Gastroesophageal sphincter (tissue), 4 donors: Measurements from ENCODE around the gene UBE2C. TPM values are rescaled to one million over a fixed set of nuclear protein-coding genes. Genes with fewer than 3 reads are reported as not detected.
"Not testable (repeated sequence)": the region's sequence is repeated elsewhere in the genome, so short reads cannot be mapped to it uniquely, and the experiment has no call there.

Source experiments
- ATAC-seq: fragments of 150-250 bp; one replicate; pipeline ENCODE4 v1.9.1; 2016; ENCODE audit warnings: mild to moderate bottlenecking, moderate library complexity
- H3K27ac ChIP-seq, 4 donors: fragments of 200-600 bp; sonication (generic) in 3 of 4; 1 replicate in 3 of 4; 2 replicates in 1 of 4; pipeline ENCODE4 v1.5.1; 2016 to 2019
- H3K27me3 ChIP-seq: fragments of 200-600 bp; sonication (generic); one replicate; pipeline ENCODE4 v1.5.1; 2019
- H3K36me3 ChIP-seq, 2 donors: fragments of 200-600 bp; sonication (generic); one replicate each; pipeline ENCODE4 v1.5.1; 2019; ENCODE audit warnings: control low read depth in 1 of 2
- H3K4me1 ChIP-seq, 3 donors: fragments of 200-600 bp; sonication (generic); 1 replicate in 2 of 3; 2 replicates in 1 of 3; pipeline ENCODE4 v1.5.1; 2016 to 2019; ENCODE audit warnings: control low read depth in 2 of 3
- H3K4me3 ChIP-seq, 2 donors: fragments of 200-600 bp; sonication (generic); one replicate each; pipeline ENCODE4 v1.5.1; 2019; ENCODE audit warnings: mild to moderate bottlenecking in 1 of 2, moderate library complexity in 1 of 2
- H3K9me3 ChIP-seq, 3 donors: fragments of 200-600 bp; sonication (generic); one replicate each; pipeline ENCODE4 v1.5.1; 2017 to 2019; ENCODE audit warnings: control low read depth in 2 of 3
- CTCF ChIP-seq, 4 experiments: fragments of 200-600 bp in 2 of 4; fragments of 450-650 bp in 2 of 4; sonication (generic) in 1 of 4; IDR thresholded peaks; one replicate each; pipeline ENCODE4 v1.5.1; 2017 to 2019; ENCODE audit warnings: antibody characterized with exemption in 4 of 4, mild to moderate bottlenecking in 2 of 4, moderate library complexity in 2 of 4
- EP300 ChIP-seq: sonication (generic); formaldehyde crosslinking; IDR thresholded peaks from one replicate; pipeline ENCODE4 v1.6.1; 2017; ENCODE audit warnings: antibody characterized with exemption, mild to moderate bottlenecking
- POLR2A ChIP-seq, 2 donors: fragments of 450-650 bp; IDR thresholded peaks; one replicate each; pipeline ENCODE4 v1.6.1; 2017; ENCODE audit warnings: antibody characterized with exemption in 2 of 2, mild to moderate bottlenecking in 2 of 2, moderate library complexity in 1 of 2
- POLR2AphosphoS5 ChIP-seq: sonication (generic); formaldehyde crosslinking; IDR thresholded peaks from one replicate; pipeline ENCODE4 v1.6.1; 2017; ENCODE audit warnings: antibody characterized with exemption
- WGBS, 2 donors: methylation state at CpG; one replicate each; pipeline ENCODE4 v1.1.5; 2018; ENCODE audit warnings: low coverage in 1 of 2; 5-methylcytosine and 5-hydroxymethylcytosine counted together
- total RNA-seq, 4 donors: library from RNA; depleted of rRNA; stranded (reverse); fragments of >200 nt; gene quantifications; one replicate each; pipeline ENCODE4 v1.1.0, GENCODE V29; 2016

UBE2C gene
- total RNA-seq, 4 donors from 2014 or later, result 0.72 TPM; not detected in 3

GRCh38 chr20:45826381-45827019, 14.1 kb downstream of the UBE2C start:
- Histone ChIP-seq H3K4me1 (peaks cover 0 to 63% (median 14%) of the 10 kb centered on the region in 3 donors), H3K9me3 (no peaks in the 10 kb centered on the region)

DNA sequence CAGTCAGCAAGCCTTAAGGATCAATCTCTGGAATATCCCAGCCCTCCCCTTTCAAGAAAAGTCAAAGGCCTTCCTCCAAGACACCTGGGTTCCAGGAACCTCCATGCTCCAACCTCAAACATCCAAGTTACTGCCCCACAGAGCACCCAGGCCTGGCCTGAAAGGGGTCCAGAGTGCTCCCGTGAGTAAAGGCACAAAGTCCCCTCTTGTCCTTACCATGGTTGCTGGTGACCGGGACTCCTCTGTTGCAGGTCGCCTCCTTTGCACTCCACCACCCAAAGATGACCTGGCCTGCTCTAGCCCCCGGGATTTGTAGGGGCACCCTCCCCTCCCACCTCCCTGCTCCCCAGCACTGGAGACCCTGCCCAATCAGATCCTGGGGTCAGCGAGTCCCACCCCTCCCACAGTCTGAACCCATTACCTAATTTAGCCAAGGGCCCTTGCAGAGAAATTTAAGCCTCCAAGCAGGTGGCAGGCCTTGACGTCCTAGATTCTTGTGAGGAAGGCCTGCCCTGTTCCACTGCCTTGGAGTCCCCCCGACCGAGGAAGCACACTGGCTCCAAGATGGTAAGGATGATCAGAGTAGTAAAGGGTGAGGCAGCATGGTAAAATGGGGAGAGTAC, 14.7 kb downstream of the UBE2C start, which contains the start of gene TNNC2:
TNNC2 (minus strand) TSS at position 283 of the 623 bp plus-strand sequence; CDS start at position 219, 64 bp downstream.
- Histone ChIP-seq H3K9me3 (no peaks in the 10 kb centered on the region), H3K4me3 (no peak within 1 kb of the TSS), H3K27ac (peak within 1 kb of the TSS in 3 of 4 donors; percentile 65 to 68 (median 66)), H3K36me3 (no peaks in the 10 kb centered on the region), H3K27me3 (peaks cover 11% of the 10 kb centered on the region), H3K4me1 (peaks cover 0 to 67% (median 14%) of the 10 kb centered on the region in 3 donors)
- TF ChIP-seq EP300 (no peak), CTCF (IDR thresholded peaks at IDR 0.05) (no peak), POLR2A (IDR thresholded peaks at IDR 0.05) (no peak), POLR2AphosphoS5 (no peak)
- ATAC-seq, result no peak
- 88% methylated on average over 4 of the region's 8 CpGs; no CpG with 5 or more reads in 1 of the 2 donors for WGBS, 2 donors

More at GRCh38 chr20:45826381-45827019, 14.1 kb downstream of the UBE2C start:
- Histone ChIP-seq H3K36me3 (no peaks in the 10 kb centered on the region), H3K4me3 (no peak overlapping the region), H3K27ac (peak overlapping the region in 3 of 4 donors; percentile 65 to 68 (median 66)), H3K27me3 (peaks cover 11% of the 10 kb centered on the region)
- ATAC-seq, result peak; percentile 52
- TF ChIP-seq EP300 (no peak), CTCF (IDR thresholded peaks at IDR 0.05) (no peak), POLR2AphosphoS5 (no peak), POLR2A (IDR thresholded peaks at IDR 0.05) (no peak)
- 40% methylated on average over 2 of the region's 6 CpGs; no CpG with 5 or more reads in 1 of the 2 donors for WGBS, 2 donors

DNA sequence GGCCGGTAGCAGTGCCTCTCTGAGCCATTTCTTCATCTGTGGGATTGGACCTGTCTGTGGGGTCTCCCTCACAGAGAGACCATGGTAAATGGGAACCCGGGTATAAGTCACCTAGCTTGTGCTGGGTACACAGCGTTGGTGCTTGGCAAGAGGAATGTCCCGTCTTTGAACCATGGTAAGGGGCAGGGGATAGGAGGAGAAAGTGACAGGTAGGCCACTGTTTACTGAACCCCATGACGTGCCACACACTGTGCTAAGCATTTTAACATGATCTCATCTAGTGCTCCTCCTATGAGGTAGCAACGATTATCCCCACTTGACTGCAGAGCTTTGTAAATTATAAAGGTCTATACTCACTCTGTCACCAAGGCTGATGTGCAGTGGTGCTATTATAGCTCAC, 15.3 kb downstream of the UBE2C start:
- TF ChIP-seq CTCF (IDR thresholded peaks at IDR 0.05) (no peak), POLR2AphosphoS5 (no peak), EP300 (no peak), POLR2A (IDR thresholded peaks at IDR 0.05) (no peak)
- Histone ChIP-seq H3K4me1 (peaks cover 2 to 67% (median 19%) of the 10 kb centered on the region in 3 donors), H3K4me3 (no peak overlapping the region), H3K27me3 (peaks cover 10% of the 10 kb centered on the region), H3K36me3 (no peaks in the 10 kb centered on the region), H3K9me3 (no peaks in the 10 kb centered on the region), H3K27ac (peak overlapping the region in 3 of 4 donors; percentile 65 to 68 (median 66))
- ATAC-seq, result no peak
- 85 to 90% methylated on average over 2 to 5 of the region's 6 CpGs for WGBS, 2 donors

DNA sequence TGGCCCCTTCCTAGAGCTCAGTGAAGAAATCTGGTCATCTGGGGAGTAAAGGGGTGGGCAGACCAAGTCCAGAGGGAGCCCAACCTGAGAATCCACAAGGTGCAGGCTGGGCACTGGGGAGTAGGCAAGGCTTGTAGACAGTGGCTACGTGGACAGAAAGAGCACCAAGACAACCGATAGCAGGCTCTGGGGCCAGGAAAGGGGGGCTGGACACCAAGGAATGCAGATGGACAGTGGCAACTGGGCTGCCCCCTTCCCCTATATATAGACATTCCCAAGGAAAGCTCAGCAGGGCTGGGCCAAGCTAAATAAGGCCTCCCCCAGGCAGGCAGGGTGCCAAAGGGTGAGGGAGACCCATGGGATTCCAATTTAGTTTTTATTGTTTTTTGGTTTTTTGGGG, 16.1 kb downstream of the UBE2C start:
- Histone ChIP-seq H3K27ac (peak overlapping the region in 3 of 4 donors; percentile 55 to 59 (median 58)), H3K4me1 (peaks cover 5 to 64% (median 24%) of the 10 kb centered on the region in 3 donors), H3K9me3 (no peaks in the 10 kb centered on the region), H3K36me3 (no peaks in the 10 kb centered on the region), H3K4me3 (no peak overlapping the region), H3K27me3 (peaks cover 1% of the 10 kb centered on the region)
- ATAC-seq, result no peak
- WGBS, 2 donors, result 50 to 51% methylated on average over 1 to 2 of the region's 2 CpGs
- no peak for TF ChIP-seq POLR2A (IDR thresholded peaks at IDR 0.05)

DNA sequence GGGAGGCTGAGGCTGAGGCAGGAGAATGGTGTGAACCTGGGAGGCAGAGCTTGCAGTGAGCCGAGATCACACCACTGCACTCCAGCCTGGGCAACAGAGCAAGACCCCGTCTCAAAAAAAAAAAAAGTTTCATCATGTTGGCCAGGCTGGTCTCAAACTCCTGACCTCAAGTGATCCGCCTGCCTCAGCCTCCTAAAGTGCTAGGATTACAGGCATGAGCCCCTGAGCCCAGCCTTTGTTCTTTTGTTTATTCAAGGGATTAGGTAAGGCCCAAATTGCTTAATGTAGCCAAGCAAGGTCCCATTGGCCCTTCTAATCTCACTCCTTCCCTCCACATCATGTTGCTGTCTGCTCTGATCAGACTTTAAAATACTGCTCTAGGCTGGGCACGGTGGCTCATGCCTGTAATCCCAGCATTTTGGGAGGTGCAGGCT, 17.2 kb downstream of the UBE2C start:
- peak overlapping the region in 2 of 4 donors; percentile 58 to 59 for H3K27ac ChIP-seq
- not testable (repeated sequence) for H3K27me3 ChIP-seq, H3K36me3 ChIP-seq, H3K9me3 ChIP-seq, H3K4me3 ChIP-seq, ATAC-seq
- WGBS, 2 donors, result no CpG with 5 or more reads among the region's 4 CpGs
- H3K4me1 ChIP-seq, result peaks cover 5 to 58% (median 23%) of the 10 kb centered on the region in 3 donors
